GM12892 (cell line): ENCODE data around the gene DRP2.
"Not testable (repeated sequence)": the region's sequence is repeated elsewhere in the genome, so short reads cannot be mapped to it uniquely, and the experiment has no call there.

Source experiments
- POLR2A ChIP-seq: IDR thresholded peaks from 2 replicates; pipeline ENCODE4 v1.6.1; 2011; ENCODE audit warnings: low read depth, low read length, control low read depth
- POLR2AphosphoS5 ChIP-seq: IDR thresholded peaks from 2 replicates; pipeline ENCODE4 v1.6.1; 2011; ENCODE audit warnings: low read depth, low read length, control low read depth

DNA sequence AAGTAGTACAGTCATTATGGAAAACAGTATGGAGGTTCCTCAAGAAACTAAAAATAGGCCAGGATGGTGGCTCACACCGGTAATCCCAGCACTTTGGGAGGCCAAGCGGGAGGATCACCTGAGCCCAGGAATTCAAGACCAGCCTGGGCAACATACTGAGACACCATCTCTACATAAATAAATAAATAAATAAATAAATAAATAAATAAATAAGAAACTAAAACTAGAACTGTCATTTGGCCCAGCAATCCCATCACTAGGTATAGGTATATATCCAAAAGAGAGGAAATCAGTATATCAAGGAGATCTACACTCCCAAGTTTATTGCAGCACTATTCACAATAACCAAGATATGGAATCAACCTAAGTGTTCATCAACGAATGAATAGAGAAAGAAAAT lies 76.0 kb downstream of the DRP2 start:
- TF ChIP-seq POLR2AphosphoS5, POLR2A: not testable (repeated sequence)
